PC-9 (cell line): Measurements from ENCODE around the gene SSBP4. TPM values are rescaled to one million over a fixed set of nuclear protein-coding genes. Genes with fewer than 3 reads are reported as not detected.
"Not testable (repeated sequence)": the region's sequence is repeated elsewhere in the genome, so short reads cannot be mapped to it uniquely, and the experiment has no call there.

Experiments
- BruUV-seq: library from RNA; stranded (reverse); fragments of 400-500 nt; replicated peaks from 2 replicates; lab custom pipeline; 2021; lab: Mats Ljungman, UMichigan
- CTCF ChIA-PET: fragments of 300-600 bp; sonication (Branson Sonifier 250); formaldehyde crosslinking; loops from one replicate; lab custom pipeline; 2022; ENCODE audit warnings: antibody characterized with exemption; lab: Charles Lee
- POLR2A ChIA-PET: fragments of 300-600 bp; sonication (Branson Sonifier 250); formaldehyde crosslinking; loops from one replicate; lab custom pipeline; 2022; ENCODE audit warnings: antibody characterized with exemption; ENCODE audit not compliant: unreplicated experiment; lab: Charles Lee
- DNase-seq, 2 experiments: peaks; one replicate each; pipeline versions ENCODE4 v3.0.0 to v3.0.0-alpha.2; 2015 to 2022; ENCODE audit warnings: mixed read lengths in 1 of 2
- H2AFZ ChIP-seq: fragments of 200-600 bp; sonication (generic); 2 replicates; pipeline ENCODE4 v1.8.1; 2017; ENCODE audit warnings: antibody characterized with exemption
- H3F3A ChIP-seq: fragments of 200-600 bp; sonication (generic); 2 replicates; pipeline ENCODE4 v1.8.1; 2017; ENCODE audit warnings: antibody characterized with exemption, mild to moderate bottlenecking, low read depth; ENCODE audit not compliant: insufficient read depth
- H3K27ac ChIP-seq: fragments of 200-600 bp; sonication (generic); 2 replicates; pipeline ENCODE4 v1.6.1; 2016; ENCODE audit warnings: mixed run types
- H3K27me3 ChIP-seq: fragments of 200-600 bp; sonication (generic); 2 replicates; pipeline ENCODE4 v1.6.1; 2016; ENCODE audit warnings: low read depth, mixed run types; ENCODE audit not compliant: insufficient read depth
- H3K36me3 ChIP-seq: fragments of 200-600 bp; sonication (generic); 2 replicates; pipeline ENCODE4 v1.6.1; 2016; ENCODE audit warnings: low read depth, mixed run types
- H3K4me1 ChIP-seq: fragments of 200-600 bp; sonication (generic); replicated peaks from 2 replicates; pipeline ENCODE4 v1.6.1; 2016; ENCODE audit warnings: mixed run types; ENCODE audit not compliant: insufficient read depth
- H3K4me2 ChIP-seq: fragments of 200-600 bp; sonication (generic); 2 replicates; pipeline ENCODE4 v1.6.1; 2017; ENCODE audit warnings: mixed run types
- H3K4me3 ChIP-seq: fragments of 200-600 bp; sonication (generic); 2 replicates; pipeline ENCODE4 v1.6.1; 2016; ENCODE audit warnings: mixed run types
- H3K79me2 ChIP-seq: fragments of 200-600 bp; sonication (generic); 2 replicates; pipeline ENCODE4 v1.6.1; 2017; ENCODE audit warnings: low read depth, mixed run types
- H3K9me2 ChIP-seq: fragments of 200-600 bp; sonication (generic); 2 replicates; pipeline ENCODE4 v1.8.1; 2017; ENCODE audit warnings: mild to moderate bottlenecking; ENCODE audit not compliant: insufficient read depth
- H3K9me3 ChIP-seq: fragments of 200-600 bp; sonication (generic); 2 replicates; pipeline ENCODE4 v1.8.1; 2016; ENCODE audit warnings: low read depth; ENCODE audit not compliant: insufficient read depth
- H4K20me1 ChIP-seq: fragments of 200-600 bp; sonication (generic); 2 replicates; pipeline ENCODE4 v1.8.1; 2017; ENCODE audit not compliant: insufficient read depth
- CTCF ChIP-seq: fragments of 200-600 bp; sonication (generic); conservative IDR thresholded peaks from 2 replicates; pipeline ENCODE4 v1.6.1; 2017; ENCODE audit warnings: mixed run types, antibody characterized with exemption, mild to moderate bottlenecking, moderate library complexity
- EZH2 ChIP-seq: fragments of 200-600 bp; sonication (generic); IDR thresholded peaks from 2 replicates; pipeline ENCODE4 v1.8.0; 2017; ENCODE audit warnings: antibody characterized with exemption, low read depth
- intact Hi-C: fragments of 100-400 bp; cut with micrococcal nuclease; formaldehyde crosslinking; loops from one replicate; pipeline ENCODE4 v1.10.0; 2022; ENCODE audit not compliant: unreplicated experiment
- total RNA-seq: library from RNA; stranded (reverse); gene quantifications from 2 replicates; pipeline ENCODE4 v1.2.3, GENCODE V29; 2021

Gene SSBP4
- total RNA-seq, 1 experiment from 2014 or later = 56.6 TPM

- Histone ChIP-seq H3K27me3 (no peaks in the 10 kb centered on the region), H3K79me2 (no peaks in the 10 kb centered on the region), H3K4me3 (peak overlapping the region; percentile 4; the same call in 1 of the 2 replicates), H3K4me1 (peaks cover 73% of the 10 kb centered on the region), H3F3A (peaks cover 68% of the 10 kb centered on the region), H3K9me3 (no peaks in the 10 kb centered on the region), H2AFZ (no peak overlapping the region), H3K4me2 (peak overlapping the region; percentile 65), H3K9me2 (no peaks in the 10 kb centered on the region), H3K27ac (peak overlapping the region; percentile 98), H3K36me3 (no peaks in the 10 kb centered on the region), H4K20me1 (no peaks in the 10 kb centered on the region)
- POLR2A ChIA-PET = no interaction called here
- TF ChIP-seq CTCF (no peak), EZH2 (no peak)
- BruUV-seq = no TSS peak
- intact Hi-C loops = no loop called here
- CTCF ChIA-PET = no interaction called here
- peak in 1 of 2 experiments; percentile 98 for DNase-seq
Observed at GRCh38 chr19:18377026-18377425, 42.2 kb upstream of the SSBP4 start.

- Histone ChIP-seq H3K4me3 (no peak overlapping the region), H3K36me3 (no peaks in the 10 kb centered on the region), H3K4me2 (peak overlapping the region; percentile 65), H3K27me3 (no peaks in the 10 kb centered on the region), H3K9me2 (no peaks in the 10 kb centered on the region), H3K79me2 (no peaks in the 10 kb centered on the region), H2AFZ (no peak overlapping the region), H3K27ac (peak overlapping the region; percentile 98), H3K9me3 (no peaks in the 10 kb centered on the region), H4K20me1 (no peaks in the 10 kb centered on the region), H3F3A (peaks cover 59% of the 10 kb centered on the region), H3K4me1 (peaks cover 61% of the 10 kb centered on the region)
- ChIA-PET CTCF (interaction anchor here (0.5 to 0.9 kb wide), 2 partner anchors 39 to 100 kb away, joined by 4 to 8 read pairs; partner anchors contain the start of gene SSBP4), POLR2A (interaction anchor here (0.6 to 0.8 kb wide), 5 partner anchors 12 to 101 kb away, joined by 3 to 7 read pairs (median 4); no protein-coding TSS in a partner anchor)
- intact Hi-C loops = loop anchor here (2.0 kb wide), 1 partner anchor 15 kb away; no protein-coding TSS in a partner anchor
- TF ChIP-seq CTCF (no peak), EZH2 (no peak)
- BruUV-seq = TSS peak; percentile 69
- peak; percentile 90 to 100 for DNase-seq
Observed at GRCh38 chr19:18379803-18380747, 39.1 kb upstream of the SSBP4 start.

- H2AFZ ChIP-seq = no peak overlapping the region
- H3K79me2 ChIP-seq = no peaks in the 10 kb centered on the region
- H3K4me3 ChIP-seq = no peak overlapping the region
- H3K27me3 ChIP-seq = no peaks in the 10 kb centered on the region
- no peak for DNase-seq
- no peaks in the 10 kb centered on the region for H4K20me1 ChIP-seq
- H3K9me2 ChIP-seq = no peaks in the 10 kb centered on the region
- intact Hi-C loops = loop anchor here (2.0 kb wide), 1 partner anchor 16 kb away; no protein-coding TSS in a partner anchor
- no peaks in the 10 kb centered on the region for H3K9me3 ChIP-seq
- POLR2A ChIA-PET = interaction anchor here (0.6 to 0.7 kb wide), 2 partner anchors 37 to 99 kb away, joined by 3 to 4 read pairs; no protein-coding TSS in a partner anchor
- BruUV-seq = no TSS peak
- peak overlapping the region; percentile 98 for H3K27ac ChIP-seq
- H3F3A ChIP-seq = peaks cover 57% of the 10 kb centered on the region
- H3K4me2 ChIP-seq = peak overlapping the region; percentile 31
- TF ChIP-seq CTCF (no peak), EZH2 (no peak)
- H3K4me1 ChIP-seq = peaks cover 61% of the 10 kb centered on the region
- no peaks in the 10 kb centered on the region for H3K36me3 ChIP-seq
- CTCF ChIA-PET = interaction anchor here (0.9 kb wide), 1 partner anchor 101 kb away, joined by 4 read pairs; no protein-coding TSS in a partner anchor
Observed at GRCh38 chr19:18380843-18381242, 38.4 kb upstream of the SSBP4 start.

GRCh38 chr19:18383622-18384021 lies 35.6 kb upstream of the SSBP4 start:
- peaks cover 26% of the 10 kb centered on the region for H3K79me2 ChIP-seq
- H4K20me1 ChIP-seq = peaks cover 17% of the 10 kb centered on the region
- H3K4me3 ChIP-seq, POLR2A ChIA-PET, H3K9me2 ChIP-seq, H3K27me3 ChIP-seq, BruUV-seq, H3K4me2 ChIP-seq, H3K9me3 ChIP-seq, H2AFZ ChIP-seq, intact Hi-C loops, H3K27ac ChIP-seq: not testable (repeated sequence)
- DNase-seq = peak in 1 of 2 experiments; percentile 35
- CTCF ChIA-PET = interaction anchor here (0.7 kb wide), 1 partner anchor 321 kb away, joined by 3 read pairs; no protein-coding TSS in a partner anchor
- H3K4me1 ChIP-seq = peaks cover 34% of the 10 kb centered on the region
- H3F3A ChIP-seq = peaks cover 50% of the 10 kb centered on the region
- peaks cover 14% of the 10 kb centered on the region for H3K36me3 ChIP-seq
